Prostate gland (tissue), 2 donors: ENCODE measurements around the gene ECD.

Experiments
- POLR2A ChIP-seq: fragments of 450-650 bp; IDR thresholded peaks from one replicate; pipeline ENCODE4 v1.6.1; 2016; ENCODE audit warnings: antibody characterized with exemption, mild to moderate bottlenecking
- POLR2AphosphoS5 ChIP-seq: sonication (generic); formaldehyde crosslinking; IDR thresholded peaks from one replicate; pipeline ENCODE4 v1.6.1; 2017; ENCODE audit warnings: antibody characterized with exemption
- TF ChIP-seq, protein P1 (sequence below), 4 experiments: fragments of 200-600 bp in 2 of 4; fragments of 450-650 bp in 2 of 4; sonication (generic) in 2 of 4; IDR thresholded peaks; 1 replicate in 3 of 4; 2 replicates in 1 of 4; pipeline ENCODE4 v1.5.1; 2016 to 2019; ENCODE audit warnings: antibody characterized with exemption in 4 of 4, mild to moderate bottlenecking in 2 of 4, moderate library complexity in 2 of 4

DNA sequence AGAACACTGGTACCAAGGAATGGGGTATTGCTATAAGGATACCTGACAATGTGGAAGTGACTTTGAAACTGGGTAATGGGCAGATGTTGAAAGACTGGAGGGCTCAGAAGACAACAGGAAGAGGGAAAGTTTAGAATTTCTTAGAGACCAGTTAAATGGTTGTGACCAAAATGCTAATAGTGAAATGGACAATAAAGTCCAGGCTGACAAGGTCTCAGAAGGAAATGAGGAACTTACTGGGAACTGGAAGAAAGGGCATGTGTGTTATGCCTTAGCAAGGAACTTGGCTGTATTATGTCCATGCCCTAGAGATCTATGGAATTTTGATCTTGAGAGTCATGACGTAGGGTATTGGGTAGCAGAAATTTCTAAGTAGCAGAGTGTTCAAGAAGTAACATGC is 38.1 kb upstream of the ECD start:
- TF ChIP-seq, protein P1, sequence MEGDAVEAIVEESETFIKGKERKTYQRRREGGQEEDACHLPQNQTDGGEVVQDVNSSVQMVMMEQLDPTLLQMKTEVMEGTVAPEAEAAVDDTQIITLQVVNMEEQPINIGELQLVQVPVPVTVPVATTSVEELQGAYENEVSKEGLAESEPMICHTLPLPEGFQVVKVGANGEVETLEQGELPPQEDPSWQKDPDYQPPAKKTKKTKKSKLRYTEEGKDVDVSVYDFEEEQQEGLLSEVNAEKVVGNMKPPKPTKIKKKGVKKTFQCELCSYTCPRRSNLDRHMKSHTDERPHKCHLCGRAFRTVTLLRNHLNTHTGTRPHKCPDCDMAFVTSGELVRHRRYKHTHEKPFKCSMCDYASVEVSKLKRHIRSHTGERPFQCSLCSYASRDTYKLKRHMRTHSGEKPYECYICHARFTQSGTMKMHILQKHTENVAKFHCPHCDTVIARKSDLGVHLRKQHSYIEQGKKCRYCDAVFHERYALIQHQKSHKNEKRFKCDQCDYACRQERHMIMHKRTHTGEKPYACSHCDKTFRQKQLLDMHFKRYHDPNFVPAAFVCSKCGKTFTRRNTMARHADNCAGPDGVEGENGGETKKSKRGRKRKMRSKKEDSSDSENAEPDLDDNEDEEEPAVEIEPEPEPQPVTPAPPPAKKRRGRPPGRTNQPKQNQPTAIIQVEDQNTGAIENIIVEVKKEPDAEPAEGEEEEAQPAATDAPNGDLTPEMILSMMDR (IDR thresholded peaks at IDR 0.05) = no peak
- TF ChIP-seq POLR2A (no peak), POLR2AphosphoS5 (no peak)
